Progenitor cell of endocrine pancreas (in vitro differentiated cells): ENCODE measurements around the gene SUSD4. TPM values are rescaled to one million over a fixed set of nuclear protein-coding genes. Genes with fewer than 3 reads are reported as not detected.

Experiments used
- DNase-seq: peaks from one replicate; pipeline ENCODE4 v3.0.0; 2021; ENCODE audit warnings: low spot score; ENCODE audit not compliant: unreplicated experiment
- H3K27ac Mint-ChIP-seq: 2 replicates; pipeline ENCODE4 v1.8.0; 2021; ENCODE audit warnings: mild to moderate bottlenecking, moderate library complexity, mixed read lengths
- H3K27me3 Mint-ChIP-seq: 2 replicates; pipeline ENCODE4 v1.8.0; 2021; ENCODE audit warnings: mixed read lengths
- H3K36me3 Mint-ChIP-seq: 2 replicates; pipeline ENCODE4 v1.8.0; 2022; ENCODE audit warnings: mixed read lengths; ENCODE audit not compliant: insufficient read depth
- H3K4me1 Mint-ChIP-seq: 2 replicates; pipeline ENCODE4 v1.8.0; 2021; ENCODE audit warnings: low read depth, mixed read lengths
- H3K4me3 Mint-ChIP-seq: 2 replicates; pipeline ENCODE4 v1.8.0; 2021; ENCODE audit warnings: low read depth, mild to moderate bottlenecking, moderate library complexity, mixed read lengths
- H3K9me3 Mint-ChIP-seq: 2 replicates; pipeline ENCODE4 v1.8.0; 2021; ENCODE audit warnings: low read depth, mixed read lengths
- CTCF ChIP-seq: fragments of 200-600 bp; sonication (generic); IDR thresholded peaks from one replicate; pipeline ENCODE4 v1.5.0; 2021; ENCODE audit warnings: antibody characterized with exemption, mild to moderate bottlenecking; ENCODE audit not compliant: unreplicated experiment
- total RNA-seq: library from RNA; stranded (reverse); gene quantifications from 2 replicates; pipeline ENCODE4 v1.2.1, GENCODE V29; 2021

The SUSD4 gene
- total RNA-seq, 1 donor from 2014 or later: 6.0 TPM

GRCh38 chr1:223347583-223347982 is 16.4 kb downstream of the SUSD4 start:
- Mint-ChIP-seq H3K4me1 (no peaks in the 10 kb centered on the region), H3K9me3 (no peaks in the 10 kb centered on the region), H3K4me3 (no peak overlapping the region), H3K27me3 (peaks cover 19% of the 10 kb centered on the region), H3K27ac (no peak overlapping the region), H3K36me3 (no peaks in the 10 kb centered on the region)
- no peak for TF ChIP-seq CTCF
- no peak for DNase-seq

GRCh38 chr1:223346311-223346710 is 17.7 kb downstream of the SUSD4 start:
- no peak for DNase-seq
- Mint-ChIP-seq H3K4me3 (no peak overlapping the region), H3K36me3 (no peaks in the 10 kb centered on the region), H3K27ac (no peak overlapping the region), H3K27me3 (peaks cover 10% of the 10 kb centered on the region), H3K4me1 (no peaks in the 10 kb centered on the region), H3K9me3 (no peaks in the 10 kb centered on the region)
- no peak for TF ChIP-seq CTCF

- DNase-seq: no peak
- Mint-ChIP-seq H3K27me3 (peaks cover 12% of the 10 kb centered on the region), H3K4me3 (no peak overlapping the region), H3K27ac (no peak overlapping the region), H3K36me3 (no peaks in the 10 kb centered on the region), H3K4me1 (peaks cover 4% of the 10 kb centered on the region), H3K9me3 (no peaks in the 10 kb centered on the region)
- no peak for TF ChIP-seq CTCF
Observed at GRCh38 chr1:223345720-223346119, 18.3 kb downstream of the SUSD4 start.

- H3K27me3 Mint-ChIP-seq: peaks cover 13% of the 10 kb centered on the region
- H3K4me1 Mint-ChIP-seq: peaks cover 12% of the 10 kb centered on the region
- no peak overlapping the region for H3K27ac Mint-ChIP-seq
Observed at GRCh38 chr1:223344491-223344890, 19.5 kb downstream of the SUSD4 start.

GRCh38 chr1:223343692-223344091 is 20.3 kb downstream of the SUSD4 start:
- no peak overlapping the region for H3K4me3 Mint-ChIP-seq
- peaks cover 14% of the 10 kb centered on the region for H3K4me1 Mint-ChIP-seq
- peaks cover 18% of the 10 kb centered on the region for H3K27me3 Mint-ChIP-seq
- H3K27ac Mint-ChIP-seq: no peak overlapping the region
- TF ChIP-seq CTCF: no peak
- DNase-seq: no peak
- no peaks in the 10 kb centered on the region for H3K36me3 Mint-ChIP-seq
- H3K9me3 Mint-ChIP-seq: no peaks in the 10 kb centered on the region

More at GRCh38 chr1:223344491-223344890, 19.5 kb downstream of the SUSD4 start:
- TF ChIP-seq CTCF: no peak
- no peak for DNase-seq
- Mint-ChIP-seq H3K36me3 (no peaks in the 10 kb centered on the region), H3K4me3 (no peak overlapping the region), H3K9me3 (no peaks in the 10 kb centered on the region)
